Activated CD4-positive, alpha-beta T cell treated with anti-CD3 and anti-CD28 coated beads for 48 hours (primary cell): Measurements from ENCODE around the gene CHMP6.
A peak's percentile ranks its signal among the peaks of the same experiment; 100 is the strongest.

Experiments used
- DNase-seq: peaks from one replicate; pipeline ENCODE4 v3.0.0-alpha.2; 2020

The CHMP6 gene

GRCh38 chr17:81032641-81033480 is 41.2 kb downstream of the CHMP6 start:
- DNase-seq, result no peak

DNA sequence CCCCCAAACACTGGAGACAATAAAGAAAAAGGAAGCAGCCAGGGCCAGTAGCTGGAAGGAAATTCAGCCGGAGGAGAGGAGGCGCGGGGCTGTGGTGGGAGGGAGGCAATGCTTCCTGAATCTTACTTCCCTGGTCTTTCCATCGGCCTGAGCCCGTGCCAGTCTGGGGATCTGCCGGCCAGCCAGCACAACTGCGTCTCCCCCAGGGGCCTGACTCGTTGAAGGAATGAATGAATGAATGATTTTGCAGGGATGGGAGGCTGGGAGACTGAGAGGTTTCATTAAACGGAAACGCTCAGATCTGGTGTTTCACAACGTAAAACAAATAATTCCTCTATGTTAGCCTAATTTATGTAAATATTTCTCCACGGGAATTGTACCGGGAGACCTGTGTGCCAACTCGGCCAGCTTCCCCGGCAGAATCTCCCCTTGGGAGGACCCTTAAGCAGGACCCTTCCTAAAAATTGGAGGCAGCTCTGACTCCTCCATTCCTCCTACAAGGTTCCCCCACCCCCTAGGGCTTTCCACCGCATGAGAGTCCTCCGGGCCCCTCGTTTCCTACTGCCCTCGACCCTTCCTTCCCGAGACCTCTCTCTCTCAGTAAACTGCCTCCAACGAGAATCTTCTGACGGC is 42.0 kb downstream of the CHMP6 start:
- no peak for DNase-seq

- no peak for DNase-seq
Observed at GRCh38 chr17:81034168-81034777, 42.6 kb downstream of the CHMP6 start.

DNA sequence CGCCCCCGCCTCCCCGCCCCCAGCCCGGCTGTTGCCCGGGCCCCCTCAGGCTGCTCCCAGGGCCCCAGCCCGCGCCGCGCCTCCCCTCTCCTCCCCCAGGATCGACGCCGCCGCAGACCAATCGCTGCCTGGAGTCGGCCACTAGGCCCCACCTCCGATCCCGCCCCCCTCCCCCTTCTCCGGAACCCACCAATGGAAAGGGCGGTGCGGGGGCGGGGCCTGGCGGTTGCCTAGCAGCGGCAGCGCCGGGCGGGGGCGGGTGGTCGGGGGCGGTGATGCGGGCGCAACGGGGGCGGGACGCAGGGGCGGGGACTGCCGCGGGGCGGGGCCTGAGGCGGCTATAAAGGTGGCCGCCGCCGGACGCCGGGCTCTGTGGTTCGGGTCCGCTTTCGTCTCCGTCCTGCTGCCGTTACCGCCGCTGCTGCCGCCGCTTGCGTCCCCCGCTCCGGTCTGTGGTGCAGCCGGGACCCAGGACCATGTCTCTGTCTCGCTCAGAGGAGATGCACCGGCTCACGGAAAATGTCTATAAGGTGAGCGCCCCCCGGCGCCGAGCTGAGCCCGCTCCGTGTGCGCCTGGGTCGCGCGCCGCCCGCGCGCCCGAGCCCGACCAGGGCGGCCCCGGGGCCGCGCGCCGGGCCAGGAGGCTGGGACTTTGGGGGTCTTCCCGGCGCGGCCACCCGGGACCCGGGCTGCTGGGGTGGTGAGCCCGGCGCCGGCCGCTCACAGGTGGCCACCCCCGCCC is 43.3 kb downstream of the CHMP6 start, which contains the start of gene BAIAP2:
Gene BAIAP2, plus strand, starts transcription at position 373 of the 742 bp plus-strand sequence. Its CDS starts 104 bp downstream, at position 477.
- DNase-seq, result peak; percentile 98

- DNase-seq, result peak; percentile 20
Observed at GRCh38 chr17:81035521-81036196, 44.0 kb downstream of the CHMP6 start.

- DNase-seq, result no peak
Observed at GRCh38 chr17:81036197-81036941, 44.7 kb downstream of the CHMP6 start.

- DNase-seq, result no peak
Observed at GRCh38 chr17:81037026-81037797, 45.6 kb downstream of the CHMP6 start.

GRCh38 chr17:81037798-81038733 is 46.4 kb downstream of the CHMP6 start:
- no peak for DNase-seq

- no peak for DNase-seq
Observed at GRCh38 chr17:81039096-81039495, 47.5 kb downstream of the CHMP6 start.

- no peak for DNase-seq
Observed at GRCh38 chr17:81039854-81040758, 48.5 kb downstream of the CHMP6 start.

- peak; percentile 51 for DNase-seq
Observed at GRCh38 chr17:81040791-81041337, 49.2 kb downstream of the CHMP6 start.

- DNase-seq, result no peak
Observed at GRCh38 chr17:81042606-81043005, 51.0 kb downstream of the CHMP6 start.

DNA sequence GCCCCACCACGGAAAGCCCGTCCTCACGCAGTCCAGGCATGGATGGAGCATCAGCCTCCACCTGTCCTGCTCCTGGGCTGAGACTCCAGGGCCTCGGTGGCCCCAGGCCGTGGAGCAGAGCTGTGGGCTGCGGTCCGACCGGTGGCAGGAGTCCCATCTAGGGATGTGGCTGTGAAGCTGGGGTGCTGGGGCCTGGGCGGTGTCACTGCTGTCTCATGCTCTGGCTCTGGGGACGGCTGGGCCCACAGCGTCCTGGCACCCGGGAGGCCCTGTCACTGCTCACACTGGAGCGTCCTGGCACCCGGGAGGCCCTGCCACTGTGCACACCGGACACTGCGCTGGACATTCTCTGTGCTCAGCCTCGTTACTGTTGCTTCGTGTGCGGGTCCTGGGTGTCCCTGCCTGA is 51.7 kb downstream of the CHMP6 start:
- no peak for DNase-seq

DNA sequence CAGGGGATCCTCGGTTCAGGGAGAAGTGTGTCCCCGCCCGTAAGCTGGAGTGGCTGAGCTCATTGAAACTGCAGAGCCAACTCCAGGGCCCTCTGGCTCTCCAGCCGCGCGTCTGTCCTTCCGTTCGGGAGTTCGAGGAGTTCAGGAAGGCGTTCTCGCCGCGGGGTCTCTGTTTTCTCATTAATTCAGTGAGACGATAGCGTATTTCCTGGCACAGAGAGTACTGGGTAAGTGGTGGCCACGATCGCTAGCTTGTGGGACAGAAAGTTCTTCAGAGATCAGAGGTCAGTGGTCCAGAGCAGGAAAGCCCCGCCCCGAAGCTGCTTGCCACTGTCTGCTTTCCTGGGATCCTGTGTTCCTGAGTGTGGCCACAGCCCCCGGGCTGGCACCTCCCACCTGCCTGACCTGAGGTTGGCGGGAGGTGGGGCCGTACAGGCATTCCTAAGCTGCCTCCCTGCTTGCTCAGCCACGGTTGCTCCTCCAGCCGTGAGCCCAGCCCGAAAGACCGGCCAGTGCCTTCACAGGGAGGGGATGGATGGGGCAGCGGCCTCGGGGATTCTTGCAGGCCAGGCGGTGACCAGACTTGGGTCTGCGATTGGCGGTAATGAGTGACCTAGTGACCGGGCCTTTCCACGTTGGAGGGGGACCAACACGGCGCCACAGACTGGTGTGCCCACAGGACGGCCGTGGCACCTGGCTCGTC is 52.2 kb downstream of the CHMP6 start:
- DNase-seq, result no peak

- no peak for DNase-seq
Observed at GRCh38 chr17:81044428-81044763, 52.8 kb downstream of the CHMP6 start.

- no peak for DNase-seq
Observed at GRCh38 chr17:81044764-81045589, 53.3 kb downstream of the CHMP6 start.

GRCh38 chr17:81045590-81046095 is 54.0 kb downstream of the CHMP6 start:
- DNase-seq, result no peak
